Mesangial cell (primary cell): ENCODE measurements around the gene CHGA. TPM values are rescaled to one million over a fixed set of nuclear protein-coding genes. Genes with fewer than 3 reads are reported as not detected.

Experiments
- total RNA-seq: library from RNA; depleted of rRNA; stranded (reverse); fragments of >200 nt; gene quantifications from 2 replicates; pipeline ENCODE4 v1.2.3, GENCODE V29; 2015

The CHGA gene
- 0.13 TPM in 1 of 2 replicates, not detected in the other for total RNA-seq

GRCh38 chr14:92922883-92923743, at the start of gene CHGA:
Gene CHGA, plus strand, starts transcription at chr14:92923150. Its CDS starts 210 bp downstream, at chr14:92923360.

Other genes with a start within 250 kb of the CHGA start
- gene LGMN, start 174.5 kb upstream of the CHGA start, total RNA-seq: 47.6 and 84.4 TPM in 2 replicates
- 19.4 and 25.2 TPM in 2 replicates for gene GOLGA5, start 128.8 kb upstream of the CHGA start, total RNA-seq
- 23.8 and 37.8 TPM in 2 replicates for gene ITPK1, start 192.8 kb downstream of the CHGA start, total RNA-seq